ENCODE data around the gene ERLEC1.
A peak's percentile ranks its signal among the peaks of the same experiment; 100 is the strongest.
"Not testable (repeated sequence)": the region's sequence is repeated elsewhere in the genome, so short reads cannot be mapped to it uniquely, and the experiment has no call there.

Gene ERLEC1

DNA sequence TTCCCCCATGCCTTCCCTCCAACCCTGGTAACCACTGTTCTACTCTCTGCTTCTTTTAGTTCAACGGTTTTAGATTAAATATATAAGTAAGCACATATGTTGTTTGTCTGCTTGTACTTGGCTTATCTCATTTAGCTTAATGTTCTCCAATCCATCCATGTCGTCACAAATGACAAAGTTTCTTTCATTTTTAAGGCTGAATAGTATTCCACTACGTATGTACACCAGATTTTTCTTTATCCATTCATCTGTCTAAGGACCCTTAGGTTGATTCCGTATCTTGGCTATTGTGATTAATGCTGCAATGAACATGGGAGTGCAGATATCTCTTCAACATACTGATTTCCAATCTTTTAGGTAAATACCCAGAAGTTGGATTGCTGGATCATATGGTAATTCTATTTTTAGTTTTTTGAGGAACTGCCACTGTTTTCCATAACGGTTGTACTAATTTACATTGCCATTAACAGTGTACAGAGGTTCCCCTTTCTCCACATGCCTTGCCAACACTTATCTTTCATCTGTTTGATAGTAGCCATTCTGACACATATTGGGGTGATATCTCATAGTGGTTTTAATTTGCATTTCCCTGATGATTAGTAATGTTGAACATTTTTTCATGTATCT, 8.2 kb upstream of the ERLEC1 start:
- H3K27ac ChIP-seq: no peak overlapping the region
- no peak for DNase-seq (ENCODE audit: low read depth, low spot score)

DNA sequence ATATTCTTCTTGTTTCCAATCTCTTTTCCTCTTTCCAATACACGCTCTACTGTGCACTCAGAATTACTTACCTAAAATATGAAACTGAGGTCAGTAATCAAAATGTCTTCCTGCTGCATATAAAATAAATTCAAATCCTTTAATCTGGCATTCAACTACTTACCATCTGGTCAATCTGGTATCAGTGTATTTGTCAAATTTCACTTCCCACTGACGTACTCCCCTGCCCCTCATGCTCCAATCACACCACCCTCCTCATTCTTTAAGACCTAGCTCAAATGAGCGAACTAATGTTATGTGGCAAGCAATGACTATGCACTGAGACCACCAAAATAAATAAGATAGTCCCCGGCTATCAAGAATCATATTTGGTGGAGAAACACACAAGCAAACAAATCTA, 6.8 kb upstream of the ERLEC1 start:
- no peak overlapping the region for H3K27ac ChIP-seq
- no peak for DNase-seq (ENCODE audit: low read depth, low spot score)

DNA sequence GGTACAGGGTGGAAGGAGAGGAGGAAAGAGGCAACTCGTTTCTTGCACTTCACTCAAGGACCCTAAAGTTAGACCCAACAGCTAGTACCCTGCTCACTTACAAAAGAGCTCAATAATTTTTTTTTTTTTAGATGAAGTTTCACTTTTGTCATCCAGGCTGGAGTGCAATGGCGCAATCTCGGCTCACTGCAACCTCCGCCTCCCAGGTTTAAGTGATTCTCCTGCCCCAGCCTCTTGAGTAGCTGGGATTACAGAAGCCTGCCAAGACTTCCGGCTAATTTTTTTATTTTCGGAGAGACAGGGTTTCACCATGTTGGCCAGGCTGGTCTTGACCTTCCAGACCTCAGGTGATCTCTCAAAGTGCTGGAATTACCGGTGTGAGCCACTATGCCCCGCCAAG, 4.2 kb upstream of the ERLEC1 start:
- no peak overlapping the region for H3K27ac ChIP-seq
- DNase-seq (ENCODE audit: low read depth, low spot score): no peak

DNA sequence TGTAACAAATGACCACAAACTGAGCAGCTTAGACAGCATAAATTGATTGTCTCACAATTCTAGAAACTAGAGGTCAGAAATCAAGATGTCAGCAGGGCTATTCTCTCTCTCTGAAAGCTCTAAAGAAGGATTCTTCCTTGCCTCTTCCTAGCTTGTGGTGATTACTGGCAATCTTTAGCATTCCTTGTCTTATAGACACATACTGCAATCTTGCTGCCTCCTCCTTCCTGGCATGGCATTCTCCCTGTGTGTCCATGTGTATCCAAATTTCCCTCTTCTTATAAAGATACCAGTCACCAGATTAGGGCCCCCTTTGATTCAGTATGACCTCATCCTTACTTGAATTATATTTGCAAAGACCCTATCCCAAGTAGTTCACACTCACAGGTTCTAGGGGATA, 2.4 kb upstream of the ERLEC1 start:
- no peak for DNase-seq (ENCODE audit: low read depth, low spot score)
- H3K27ac ChIP-seq: peak overlapping the region; percentile 13

DNA sequence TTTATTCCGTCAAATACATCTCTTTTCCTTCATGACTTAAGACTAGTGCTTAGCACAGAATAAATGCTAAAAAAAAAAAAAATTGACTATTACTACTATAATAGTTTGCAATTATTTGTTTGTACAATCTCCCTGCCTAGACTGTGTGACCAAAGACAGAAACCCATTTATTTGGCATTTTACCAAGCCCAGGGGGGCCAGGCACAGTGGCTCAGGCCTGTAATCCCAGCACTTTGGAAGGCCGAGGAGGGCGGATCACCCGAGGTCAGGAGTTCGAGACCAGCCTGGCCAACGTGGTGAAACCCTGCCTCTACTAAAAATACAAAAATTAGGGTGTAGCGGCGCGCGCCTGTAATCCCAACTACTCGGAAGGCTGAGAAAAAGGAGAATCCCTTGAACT, 1.5 kb upstream of the ERLEC1 start:
- DNase-seq (ENCODE audit: low read depth, low spot score): no peak
- H3K27ac ChIP-seq: no peak overlapping the region

DNA sequence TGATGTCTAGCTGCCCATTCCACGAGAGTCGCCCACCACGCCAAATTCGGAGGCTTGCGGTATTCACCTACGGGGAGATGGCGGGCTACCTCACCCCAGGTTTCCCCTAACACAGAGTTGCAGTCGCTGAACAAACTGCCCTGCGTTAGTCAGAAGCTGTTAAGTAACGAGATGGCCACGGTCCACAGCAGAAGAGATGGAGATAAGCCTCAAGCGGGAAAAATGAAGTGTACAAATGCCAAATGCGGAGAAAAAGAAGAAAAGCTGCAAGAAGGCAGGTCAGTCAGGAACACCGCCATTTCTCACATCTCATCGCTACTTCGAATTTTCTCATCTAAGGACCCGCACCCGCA, 516 bp upstream of the ERLEC1 start:
- no peak for DNase-seq (ENCODE audit: low read depth, low spot score)
- H3K27ac ChIP-seq: peak overlapping the region; percentile 78

DNA sequence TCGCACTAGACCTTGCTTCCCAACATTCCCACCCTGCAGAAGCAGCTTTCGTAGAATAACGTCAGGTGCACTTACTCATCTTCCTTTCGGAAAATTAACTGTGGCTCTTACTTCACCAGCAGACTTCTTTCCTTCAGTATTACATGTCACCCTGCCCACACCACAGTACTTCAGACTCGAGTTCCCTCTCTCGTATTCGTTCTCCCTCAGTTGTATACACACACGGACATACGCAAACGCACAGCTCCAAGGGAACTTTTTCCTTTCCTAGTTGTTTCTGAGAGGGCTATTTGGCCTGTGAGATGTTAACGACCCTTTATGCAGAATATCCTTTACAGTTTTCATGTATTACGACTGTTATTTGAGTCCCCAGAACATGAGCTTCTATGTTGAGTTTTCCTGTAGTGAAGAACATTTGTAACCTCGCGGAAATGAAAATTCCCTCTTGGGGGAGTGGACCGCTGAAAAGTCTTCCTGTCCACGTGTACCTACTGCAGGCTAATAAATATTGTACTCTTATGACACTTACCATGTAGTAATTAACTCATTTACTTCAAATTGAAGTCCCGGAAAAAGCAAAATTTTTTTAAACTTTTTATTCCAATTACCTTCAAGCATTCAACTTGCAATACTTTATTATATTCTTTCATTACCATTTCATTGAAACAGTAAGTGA, 908 bp downstream of the ERLEC1 start:
- no peak for DNase-seq (ENCODE audit: low read depth, low spot score)
- peak overlapping the region; percentile 78 for H3K27ac ChIP-seq

DNA sequence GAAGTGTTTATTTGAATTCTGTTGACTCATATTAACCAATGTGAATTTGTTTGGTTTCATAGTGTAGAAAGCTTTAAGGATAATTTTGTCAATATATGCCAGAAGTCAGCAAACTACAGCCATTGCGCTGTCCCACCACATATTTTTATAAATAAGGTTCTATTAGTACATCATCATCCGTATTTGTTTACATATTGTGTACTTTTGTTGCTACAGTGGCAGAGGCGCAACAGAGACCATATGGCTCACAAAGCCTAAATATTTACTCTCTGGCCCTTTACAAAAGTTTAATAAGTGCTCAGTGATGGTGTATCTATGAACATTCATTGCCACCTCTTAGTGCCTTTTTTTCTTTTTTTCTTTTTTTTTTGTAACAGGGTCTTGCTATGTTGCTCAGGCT, 6.4 kb downstream of the ERLEC1 start:
- no peak for DNase-seq (ENCODE audit: low read depth, low spot score)

DNA sequence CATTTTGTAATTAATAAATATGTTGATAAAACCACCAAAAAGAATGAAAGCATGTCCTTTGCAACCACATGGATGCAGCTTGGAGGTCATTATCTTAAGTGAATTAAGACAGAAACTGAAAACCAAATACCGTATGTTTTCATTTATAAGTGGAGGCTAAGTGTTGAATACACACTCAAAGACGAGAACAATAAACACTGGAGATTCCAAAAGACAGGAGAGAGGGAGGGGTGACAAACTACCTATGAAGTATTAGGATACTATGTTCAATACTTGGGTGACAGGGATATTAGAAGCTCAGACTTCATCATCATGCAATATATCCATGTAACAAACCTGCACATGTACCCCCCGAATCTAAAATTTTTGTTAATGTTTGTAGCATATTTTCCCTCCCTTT, 7.0 kb downstream of the ERLEC1 start:
- no peak for DNase-seq (ENCODE audit: low read depth, low spot score)
- H3K27ac ChIP-seq: no peak overlapping the region

More for the DNA sequence above, 6.4 kb downstream of the ERLEC1 start:
- H3K27ac ChIP-seq: no peak overlapping the region

DNA sequence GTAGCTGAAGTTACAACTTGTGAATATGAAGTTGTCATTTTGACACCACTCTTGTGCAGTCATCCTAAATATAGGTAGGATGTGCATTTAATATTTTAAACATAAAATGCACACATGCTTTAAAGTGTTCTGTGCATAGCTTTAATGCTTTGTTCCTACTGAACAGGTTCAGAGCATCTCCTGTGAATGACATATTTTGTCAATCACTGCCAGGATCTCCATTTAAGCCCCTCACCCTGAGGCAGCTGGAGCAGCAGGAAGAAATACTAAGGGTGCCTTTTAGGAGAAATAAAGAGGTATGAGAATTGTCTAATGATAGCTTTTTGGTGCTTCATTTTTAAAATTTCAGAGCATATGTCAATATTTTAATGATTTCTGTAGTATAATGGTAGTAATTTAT, 14.7 kb downstream of the ERLEC1 start:
- H3K27ac ChIP-seq: no peak overlapping the region
- no peak for DNase-seq (ENCODE audit: low read depth, low spot score)

DNA sequence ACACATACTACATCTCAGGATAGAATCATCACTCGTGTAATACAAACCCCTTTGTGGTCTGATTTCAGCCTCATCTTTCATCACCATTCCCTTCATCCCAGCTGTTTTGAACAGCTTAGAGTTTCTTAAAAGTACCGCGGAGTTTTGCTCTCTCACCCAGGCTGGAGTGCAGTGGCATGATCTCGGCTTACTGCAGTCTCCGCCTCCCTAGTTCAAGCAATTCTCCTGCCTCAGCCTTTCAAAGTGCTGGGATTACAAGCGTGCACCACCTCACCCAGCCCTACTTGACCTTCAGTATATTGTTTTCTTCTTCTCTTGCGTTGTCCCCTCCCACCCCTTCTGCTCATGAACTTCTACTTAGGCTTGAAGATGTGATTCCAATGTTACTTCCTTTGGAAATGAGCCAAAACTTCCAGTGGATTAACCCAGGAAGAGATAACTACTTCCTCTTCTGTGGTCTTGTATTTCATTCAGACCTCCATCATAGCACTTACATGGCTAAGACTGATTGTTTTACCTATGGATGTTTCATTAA, 15.8 kb downstream of the ERLEC1 start:
- H3K27ac ChIP-seq: no peak overlapping the region
- DNase-seq (ENCODE audit: low read depth, low spot score): no peak

DNA sequence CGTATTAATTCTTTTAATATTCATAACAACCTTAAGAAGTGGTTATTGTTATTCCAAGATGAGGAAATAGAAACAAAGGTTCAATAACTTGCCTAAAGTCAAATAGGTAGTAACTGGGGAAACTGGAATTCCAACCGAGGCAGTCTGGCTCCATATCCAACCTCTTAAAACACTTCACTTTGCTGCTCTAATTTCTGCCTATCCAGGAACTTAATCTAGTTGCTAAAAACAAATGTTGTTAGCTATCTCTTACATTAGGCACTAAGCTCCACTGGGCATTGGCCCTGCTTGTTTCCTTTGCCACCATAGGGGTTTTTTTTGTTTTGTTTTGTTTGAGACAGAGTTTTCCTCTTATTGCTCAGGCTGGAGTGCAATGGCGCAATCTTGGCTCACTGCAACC, 24.8 kb downstream of the ERLEC1 start:
- no peak for DNase-seq (ENCODE audit: low read depth, low spot score)
- H3K27ac ChIP-seq: peak overlapping the region; percentile 57

DNA sequence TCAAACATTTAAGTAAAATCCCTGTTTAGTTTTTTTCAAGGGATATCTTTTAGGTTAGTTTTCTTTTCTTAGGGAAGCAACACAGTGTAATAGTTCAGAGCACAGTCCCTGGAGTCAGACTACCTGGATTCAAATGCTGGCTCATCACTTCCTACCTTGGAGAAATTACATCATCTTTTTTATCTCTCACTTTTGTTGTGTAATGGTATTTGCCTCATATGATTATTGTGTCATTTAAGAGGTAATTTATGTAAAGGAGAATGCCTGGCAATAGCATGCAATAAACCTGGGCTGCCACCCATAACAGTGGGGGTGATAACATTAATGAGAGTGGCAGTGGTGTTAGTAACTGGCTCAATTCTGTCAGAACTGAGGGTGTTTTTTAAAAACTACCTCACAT, 26.3 kb downstream of the ERLEC1 start:
- no peak for DNase-seq (ENCODE audit: low read depth, low spot score)
- H3K27ac ChIP-seq: peak overlapping the region; percentile 57

DNA sequence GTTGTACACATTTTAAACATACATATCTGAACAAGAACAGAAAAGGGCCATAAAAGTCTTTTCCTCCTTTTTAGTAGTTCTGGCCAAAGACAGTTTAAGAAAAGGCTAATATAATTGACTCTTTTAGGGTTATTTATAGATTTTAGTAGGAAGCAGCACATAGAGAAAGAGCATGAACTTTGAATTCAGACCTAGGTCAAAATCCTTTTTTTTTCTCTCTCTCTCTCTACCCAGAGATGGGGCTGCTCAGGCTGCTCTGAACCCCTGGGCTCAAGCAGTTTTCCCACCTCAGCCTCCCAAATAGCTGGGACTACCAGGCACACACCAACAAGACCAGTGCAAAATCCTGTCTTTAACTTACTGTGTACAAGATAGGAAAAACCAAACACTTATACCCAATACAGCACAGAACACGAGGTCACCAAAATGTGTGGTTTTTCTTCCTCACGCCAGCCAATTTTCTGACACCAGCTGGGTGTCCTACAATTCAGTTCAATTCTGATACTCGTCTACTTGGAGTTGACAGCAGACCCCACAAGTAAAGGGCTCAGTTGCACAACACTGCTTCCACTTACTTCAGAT, 32.1 kb downstream of the ERLEC1 start:
- H3K27ac ChIP-seq: no peak overlapping the region
- DNase-seq (ENCODE audit: low read depth, low spot score): no peak

DNA sequence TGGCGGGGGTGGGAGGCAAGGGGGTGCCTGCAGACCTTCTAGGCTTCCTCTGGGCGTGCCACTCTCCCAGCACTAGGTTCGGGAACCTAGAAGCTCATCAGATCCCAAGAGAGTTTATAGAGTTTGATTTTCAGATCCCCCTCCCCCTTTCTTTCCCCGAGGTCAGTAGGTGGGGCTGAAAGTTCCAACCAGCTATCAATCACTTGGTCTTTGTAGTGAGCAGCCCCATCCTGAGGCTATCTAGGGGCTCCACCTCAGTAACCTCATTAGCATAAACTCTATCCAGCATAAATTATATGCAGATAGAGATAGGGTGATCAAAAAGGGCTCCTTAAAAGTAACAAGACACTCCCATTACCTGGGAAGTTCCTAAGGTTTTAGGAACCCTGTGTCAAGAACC, 32.8 kb downstream of the ERLEC1 start:
- no peak overlapping the region for H3K27ac ChIP-seq

DNA sequence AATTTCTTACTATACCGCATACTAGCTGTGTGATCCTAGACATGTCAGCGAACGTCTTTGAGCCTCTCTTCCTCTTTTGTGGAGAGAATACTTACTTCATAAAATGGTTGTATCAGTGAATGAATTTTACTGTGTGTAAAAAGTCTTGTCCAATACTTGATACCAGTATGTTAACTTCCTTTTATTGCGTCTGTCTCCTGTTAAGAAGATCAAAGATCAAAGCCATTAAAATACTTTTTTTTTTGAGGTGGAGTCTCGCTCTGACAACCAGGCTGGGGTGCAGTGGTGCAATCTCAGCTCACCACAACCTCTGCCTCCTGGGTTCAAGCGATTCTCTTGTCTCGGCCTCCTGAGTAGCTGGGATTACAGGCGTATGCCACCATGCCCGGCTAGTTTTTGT, 33.2 kb downstream of the ERLEC1 start:
- peak overlapping the region; percentile 34 for H3K27ac ChIP-seq
- no peak for DNase-seq (ENCODE audit: low read depth, low spot score)

More for the DNA sequence above, 32.8 kb downstream of the ERLEC1 start:
- DNase-seq (ENCODE audit: low read depth, low spot score): no peak

DNA sequence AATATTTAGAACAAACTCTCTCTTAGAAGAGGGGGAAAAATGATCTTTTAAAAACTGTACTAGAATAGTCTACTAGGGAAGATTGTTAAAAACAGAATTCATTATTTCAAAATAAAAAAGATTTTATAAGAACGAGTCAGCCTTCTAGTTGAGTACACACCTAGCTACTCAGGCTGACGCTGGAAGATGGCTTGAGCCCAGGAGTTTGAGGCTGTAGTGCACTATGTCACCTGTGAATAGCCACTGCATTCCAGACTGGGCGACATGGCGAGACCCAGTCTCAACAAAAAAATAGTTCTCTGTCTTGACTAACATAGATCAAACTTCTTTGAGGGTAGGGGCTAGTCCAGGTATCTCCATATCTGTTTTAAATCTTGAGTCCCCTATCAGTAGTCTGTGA, 33.9 kb downstream of the ERLEC1 start:
- peak overlapping the region; percentile 34 for H3K27ac ChIP-seq
- no peak for DNase-seq (ENCODE audit: low read depth, low spot score)

DNA sequence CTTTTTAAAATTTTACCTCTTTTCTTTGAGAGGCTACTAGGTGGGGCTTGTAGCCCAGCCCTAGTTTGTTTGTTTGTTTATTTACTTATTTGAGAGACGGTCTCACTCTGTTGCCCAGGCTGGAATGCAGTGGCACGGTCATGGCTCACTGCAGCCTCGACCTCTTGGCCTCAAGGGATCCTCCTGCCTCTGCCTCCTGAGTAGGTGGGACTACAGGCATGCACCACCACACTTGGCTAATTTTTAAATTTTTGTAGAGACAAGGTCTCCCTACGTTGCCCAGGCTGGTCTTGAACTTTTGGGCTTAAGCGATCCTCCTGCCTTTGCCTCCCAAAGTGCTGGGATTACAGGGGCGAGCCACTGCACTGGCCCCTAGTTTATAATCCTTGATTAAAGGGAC, 35.0 kb downstream of the ERLEC1 start:
- no peak for DNase-seq (ENCODE audit: low read depth, low spot score)
- no peak overlapping the region for H3K27ac ChIP-seq

DNA sequence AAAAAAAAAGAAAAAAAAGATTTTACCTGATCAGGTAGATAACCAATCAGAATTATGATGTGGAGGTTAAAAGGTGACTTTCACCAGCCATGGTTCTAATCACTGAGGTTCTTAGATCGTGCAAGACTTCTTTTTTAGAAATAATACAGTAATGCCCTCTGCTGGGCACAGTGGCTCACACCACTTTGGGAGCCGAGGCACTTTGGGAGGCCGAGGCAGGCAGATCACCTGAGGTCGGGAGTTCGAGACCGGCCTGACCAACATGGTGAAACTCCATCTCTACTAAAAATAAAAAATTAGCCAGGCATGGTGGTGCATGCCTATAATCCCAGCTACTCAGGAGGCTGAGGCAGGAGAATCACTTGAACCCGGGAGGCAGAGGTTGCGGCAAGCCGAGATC, 36.8 kb downstream of the ERLEC1 start:
- not testable (repeated sequence) for DNase-seq (ENCODE audit: low read depth, low spot score); H3K27ac ChIP-seq

DNA sequence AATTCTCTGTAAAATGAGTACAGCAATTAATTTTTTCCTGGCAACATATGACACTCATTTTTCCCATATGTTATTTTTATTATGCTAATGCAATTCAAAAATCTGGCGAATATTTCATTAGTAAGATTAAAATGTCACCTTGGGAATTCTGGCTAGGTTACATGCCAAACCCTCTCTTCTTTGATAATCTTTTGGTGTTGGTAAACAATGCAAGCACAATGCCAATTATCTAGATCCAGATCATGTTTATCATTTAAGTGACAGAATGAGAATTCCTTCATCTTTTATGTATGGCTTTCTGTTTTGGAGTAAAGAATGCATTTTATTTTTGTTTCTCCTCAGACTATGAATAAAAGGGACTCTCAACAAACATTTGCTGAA, 39.2 kb downstream of the ERLEC1 start:
- DNase-seq (ENCODE audit: low read depth, low spot score): no peak
- H3K27ac ChIP-seq: peak overlapping the region; percentile 56

DNA sequence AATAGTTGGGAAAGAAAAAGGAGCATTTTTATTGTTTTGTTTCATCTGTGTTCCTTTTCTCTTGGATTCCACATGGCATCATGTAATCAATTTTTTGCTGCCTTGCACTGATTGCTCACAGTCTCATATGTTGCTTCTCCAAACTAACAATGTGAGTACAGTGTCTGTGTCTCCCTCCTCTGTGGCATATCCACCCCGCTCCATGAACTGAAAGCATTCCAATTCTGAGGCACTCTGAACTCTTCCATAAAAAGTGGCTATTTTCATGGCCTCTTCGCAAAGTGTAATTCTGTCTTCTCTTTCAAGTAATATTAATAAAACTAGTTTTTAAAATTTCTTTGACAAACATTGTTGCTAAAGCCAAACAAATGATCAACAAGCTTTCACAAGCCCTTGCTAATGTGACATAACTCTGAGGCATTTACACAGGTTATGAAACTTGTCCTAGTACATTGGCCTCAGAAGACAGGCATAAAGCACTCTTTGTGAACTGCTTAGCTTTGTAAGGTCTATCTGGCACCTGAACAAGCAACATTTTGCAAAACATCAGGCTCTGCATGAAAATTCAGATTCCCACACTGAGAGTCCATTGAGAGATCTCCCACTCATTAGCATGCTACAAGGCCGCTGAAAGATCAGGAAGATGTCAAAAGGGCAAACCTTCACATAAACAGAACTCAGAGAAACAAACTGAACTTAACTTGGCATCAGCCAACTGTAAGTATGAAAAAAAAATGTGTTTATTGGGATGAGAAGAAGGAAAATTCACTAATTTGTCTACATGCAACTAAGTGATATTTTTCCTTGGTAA, 39.9 kb downstream of the ERLEC1 start:
- peak overlapping the region; percentile 56 for H3K27ac ChIP-seq
- DNase-seq (ENCODE audit: low read depth, low spot score): peak; percentile 16

Measured in epithelial cell of prostate (primary cell).